NCI-H128 (cell line): ENCODE measurements around the gene COL12A1.

Experiments used
- DNase-seq: peaks from one replicate; lab custom pipeline; 2025; ENCODE audit not compliant: unreplicated experiment; lab: John Stamatoyannopoulos, UW

The COL12A1 gene

DNA sequence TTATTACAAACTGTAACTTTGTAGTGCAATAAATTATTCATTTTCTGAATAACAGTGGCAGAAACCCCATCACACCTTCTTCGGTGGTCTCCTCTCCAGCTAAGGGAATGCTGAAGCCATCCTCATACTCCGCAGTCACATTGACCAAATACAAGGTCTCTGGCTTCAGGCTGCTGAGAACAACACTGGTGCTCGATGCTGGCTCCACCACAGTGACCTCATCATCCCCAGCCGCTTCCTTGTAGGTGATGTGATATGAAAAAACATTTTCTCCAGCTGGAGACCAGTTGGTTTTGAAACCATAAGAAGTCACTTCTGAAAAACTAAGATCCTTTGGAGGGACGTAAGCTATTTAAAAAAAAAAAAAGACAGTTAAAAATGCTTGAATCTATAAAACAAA lies 25.0 kb downstream of the COL12A1 start:
- no peak for DNase-seq

DNA sequence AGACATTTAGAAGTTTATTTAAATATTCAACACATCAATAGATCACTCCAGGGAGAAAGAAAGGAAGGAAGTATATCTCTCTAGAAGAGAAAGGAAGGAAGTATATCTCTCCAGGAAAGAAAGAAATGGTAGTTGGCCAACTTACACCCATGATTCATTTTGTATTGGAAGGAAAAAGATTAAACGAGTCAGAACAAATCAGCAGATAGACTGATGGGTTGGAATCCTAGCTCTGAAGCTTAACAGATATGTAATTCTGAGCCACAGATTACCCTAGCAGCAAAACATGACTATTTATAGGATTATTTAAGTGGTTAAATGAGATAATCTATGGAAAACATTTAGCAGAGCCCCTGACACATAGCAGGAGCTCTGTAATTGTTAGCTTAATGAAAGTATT lies 27.1 kb downstream of the COL12A1 start:
- DNase-seq, result no peak

DNA sequence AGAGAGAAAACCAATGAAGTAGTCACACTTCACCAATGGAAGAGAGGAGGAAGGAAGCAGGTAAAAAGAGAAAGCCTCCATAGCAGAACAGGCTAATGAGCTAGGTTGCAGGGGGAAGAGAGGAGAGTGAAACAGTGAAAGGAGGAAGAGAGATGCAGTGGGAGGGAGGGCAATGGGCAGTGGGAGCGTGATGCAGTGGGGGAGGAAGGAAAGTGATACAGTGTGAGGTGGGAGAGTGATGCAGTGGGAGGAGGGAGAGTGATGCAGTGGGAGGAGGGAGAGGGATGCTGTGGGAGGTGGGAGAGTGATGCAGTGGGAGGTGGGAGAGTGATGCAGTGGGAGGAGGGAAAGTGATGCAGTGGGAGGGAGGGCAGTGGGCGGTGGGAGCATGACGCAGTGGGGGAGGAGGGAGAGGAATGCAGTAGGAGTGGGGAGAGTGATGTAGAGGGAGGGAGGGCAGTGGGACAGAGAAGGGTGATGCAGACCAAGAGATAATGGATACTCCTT lies 29.7 kb downstream of the COL12A1 start:
- DNase-seq, result no peak

DNA sequence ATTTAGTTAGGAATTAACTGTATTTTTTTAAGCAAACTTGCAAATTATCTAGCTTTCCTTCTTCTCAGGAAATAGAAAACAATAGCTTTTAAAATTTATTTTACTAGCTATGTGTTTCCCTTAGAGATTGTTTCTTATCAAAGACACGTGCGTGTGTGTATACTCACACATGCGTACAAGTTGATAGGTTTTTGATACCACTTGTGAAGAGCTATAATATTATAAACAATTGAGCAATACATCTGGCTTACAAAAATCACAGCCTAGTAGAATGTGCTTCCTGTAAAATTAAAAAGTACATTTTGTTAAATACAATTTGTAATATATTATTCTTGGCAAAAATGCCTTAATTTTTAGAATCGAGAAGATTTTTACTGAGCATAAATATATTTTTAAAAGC lies 33.9 kb downstream of the COL12A1 start:
- no peak for DNase-seq

DNA sequence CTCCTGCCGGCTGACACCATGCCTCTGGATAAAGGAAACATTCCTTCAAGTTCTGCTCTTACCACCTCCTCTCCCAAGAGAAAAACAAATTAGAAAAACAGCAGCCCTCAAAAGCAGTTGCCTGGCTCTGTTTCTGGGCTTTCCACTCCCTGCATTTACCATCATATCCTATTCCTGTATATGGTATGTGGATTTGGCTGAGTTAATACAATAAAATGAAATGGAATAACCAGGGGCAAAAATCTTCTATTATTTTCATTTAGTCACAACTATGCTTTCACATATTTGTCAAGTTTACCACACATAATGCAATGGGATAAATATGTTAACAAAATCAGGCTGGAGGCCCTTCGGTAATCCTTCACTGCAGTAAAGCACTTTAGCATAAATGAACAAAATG lies 34.3 kb downstream of the COL12A1 start:
- DNase-seq, result no peak

DNA sequence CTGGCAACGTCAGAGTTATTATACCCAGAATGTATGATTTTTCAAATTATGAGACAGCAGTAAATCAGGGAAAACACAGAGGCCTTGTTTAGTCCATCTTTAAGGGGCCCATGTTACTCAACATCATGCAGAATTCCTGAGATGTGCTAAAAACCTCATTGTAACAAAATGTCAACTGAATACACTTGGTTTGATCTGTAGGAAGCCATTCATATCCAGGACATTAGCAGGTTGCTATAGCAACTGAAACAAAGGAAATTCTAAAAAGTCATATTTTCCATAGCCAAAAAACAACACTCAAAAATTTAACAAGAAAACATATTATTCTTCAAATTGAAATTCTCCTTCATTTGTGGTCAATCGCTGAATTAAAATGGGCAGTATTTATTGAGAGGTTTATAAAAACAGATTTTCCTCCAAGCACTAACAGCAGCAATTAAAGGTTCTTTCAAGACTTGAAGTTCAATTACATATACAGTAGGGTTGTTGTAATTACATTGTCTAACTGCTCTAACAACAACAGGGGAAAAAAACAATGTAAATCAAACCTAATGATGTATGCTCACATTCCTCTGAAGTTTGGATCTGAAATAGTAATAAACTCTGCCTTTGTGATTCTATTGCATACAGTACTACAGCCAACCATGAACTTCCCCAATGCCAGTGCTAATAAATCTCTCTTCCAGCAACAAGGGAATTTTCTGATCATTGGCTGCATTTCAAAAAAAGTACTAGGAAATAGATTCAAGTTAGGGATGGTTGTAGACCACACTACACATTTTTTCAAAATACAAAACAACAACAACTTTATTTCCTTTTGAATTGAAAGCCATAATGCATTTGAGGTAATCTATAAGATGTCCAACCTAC lies 34.9 kb downstream of the COL12A1 start:
- DNase-seq, result no peak

DNA sequence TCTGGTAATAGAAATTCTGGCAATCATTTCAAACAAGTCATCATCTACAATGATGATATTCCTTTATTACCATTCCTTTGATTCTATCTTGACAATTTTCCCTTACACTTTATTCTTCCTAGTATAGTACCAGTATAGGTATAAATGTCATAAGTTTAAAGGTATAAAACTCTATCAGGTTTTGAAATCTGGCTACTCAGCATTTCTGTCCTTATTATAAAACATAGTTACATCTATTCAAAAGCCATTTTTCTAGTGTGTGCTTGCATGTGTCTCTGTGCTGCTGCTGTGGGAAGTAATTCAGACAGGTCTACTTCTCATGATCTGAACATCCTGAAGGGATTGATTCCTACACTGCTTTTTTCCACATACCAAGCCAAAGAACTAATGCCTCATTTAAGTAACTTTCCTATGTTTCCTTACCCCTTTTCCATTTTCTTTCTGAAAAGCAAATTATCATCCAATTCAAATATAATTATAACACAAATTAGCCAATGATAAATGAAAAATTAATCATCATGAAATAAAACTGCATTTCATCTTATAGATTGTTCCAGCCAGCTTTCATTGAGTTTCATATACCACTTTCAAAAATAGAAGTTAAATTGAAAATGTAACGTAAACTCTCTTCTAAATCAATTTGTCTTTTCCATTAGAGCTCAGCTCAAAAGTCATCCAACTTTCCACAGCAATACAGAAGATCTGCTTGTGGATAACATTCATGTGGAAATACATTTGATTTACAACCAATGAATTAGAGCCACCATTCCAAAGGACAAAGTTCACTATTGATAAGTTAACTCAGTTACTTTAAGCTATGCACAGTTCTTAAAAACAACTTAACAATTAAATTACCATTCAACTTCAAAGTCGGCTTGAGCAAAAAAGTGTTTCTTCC lies 35.9 kb downstream of the COL12A1 start:
- DNase-seq, result no peak

DNA sequence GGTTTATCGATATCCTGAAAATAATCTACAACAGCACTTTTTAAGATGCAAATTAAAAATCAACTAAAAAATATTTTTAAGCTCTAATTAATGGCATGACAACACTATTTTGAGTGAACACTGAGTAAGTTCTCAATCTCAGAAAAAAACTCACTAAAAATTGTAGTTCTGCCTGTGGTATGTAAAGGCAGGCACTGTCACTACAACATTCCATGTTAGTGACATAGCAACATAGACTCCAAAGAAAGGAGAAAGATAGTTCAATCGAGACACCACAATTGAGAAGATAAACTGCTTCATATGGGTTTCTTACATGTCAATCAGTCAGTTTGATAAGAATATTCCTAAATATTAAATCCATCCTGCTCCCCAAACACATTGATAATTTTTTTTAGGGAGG lies 38.0 kb downstream of the COL12A1 start:
- no peak for DNase-seq

DNA sequence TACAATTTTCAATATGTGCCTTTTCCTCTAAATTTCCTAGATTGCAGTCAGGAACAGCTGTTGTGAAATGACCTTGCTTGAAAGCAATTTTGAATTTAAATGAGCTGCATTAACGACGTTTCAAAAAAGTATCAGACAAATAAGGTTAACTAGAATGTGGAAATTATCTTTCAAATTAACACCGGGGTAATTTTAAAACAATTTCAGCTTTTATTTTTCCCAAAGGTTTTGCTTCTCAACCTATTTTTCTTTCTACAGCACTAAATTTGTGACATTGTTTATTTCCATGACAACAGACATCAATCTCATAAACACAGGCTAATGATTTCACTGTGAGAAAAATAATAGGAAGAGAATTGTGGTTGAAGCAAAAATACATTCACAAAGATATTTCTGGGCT lies 38.5 kb downstream of the COL12A1 start:
- no peak for DNase-seq

DNA sequence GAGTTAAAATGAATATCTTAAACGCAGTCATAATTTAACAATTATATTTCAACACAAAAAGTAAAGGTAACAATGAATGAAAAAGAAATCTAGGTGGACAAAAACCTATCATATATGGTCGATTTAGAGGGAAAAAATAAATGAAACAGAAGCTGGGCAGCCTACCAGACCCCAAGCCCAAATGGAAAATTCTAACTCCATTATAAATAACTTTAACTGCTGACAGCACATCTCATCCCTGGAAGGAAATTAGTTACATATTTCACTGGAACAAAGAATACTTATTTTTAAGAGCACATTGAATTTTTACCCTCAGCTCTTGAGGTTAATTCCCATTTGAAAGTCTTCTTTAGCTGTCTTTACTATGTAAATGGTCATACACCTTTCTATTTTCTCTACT lies 39.1 kb downstream of the COL12A1 start:
- DNase-seq, result no peak

DNA sequence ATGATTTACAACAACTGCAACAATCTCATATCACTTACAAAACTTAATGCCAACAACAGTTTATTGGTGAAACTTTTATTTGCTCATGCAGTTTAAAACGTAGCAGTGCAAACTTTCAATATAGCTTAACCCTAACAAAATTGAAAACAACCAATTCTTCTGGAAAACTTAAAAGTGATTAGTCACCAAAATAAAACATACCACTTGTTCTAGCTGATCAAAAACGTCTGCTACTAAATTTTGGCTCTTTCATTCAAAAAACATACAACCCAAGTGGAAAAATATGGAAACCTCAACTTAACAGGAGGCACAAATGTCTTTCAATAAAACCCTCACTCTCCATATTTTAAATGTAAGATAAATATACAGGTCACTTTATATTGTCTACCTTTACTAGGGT lies 39.6 kb downstream of the COL12A1 start:
- no peak for DNase-seq

DNA sequence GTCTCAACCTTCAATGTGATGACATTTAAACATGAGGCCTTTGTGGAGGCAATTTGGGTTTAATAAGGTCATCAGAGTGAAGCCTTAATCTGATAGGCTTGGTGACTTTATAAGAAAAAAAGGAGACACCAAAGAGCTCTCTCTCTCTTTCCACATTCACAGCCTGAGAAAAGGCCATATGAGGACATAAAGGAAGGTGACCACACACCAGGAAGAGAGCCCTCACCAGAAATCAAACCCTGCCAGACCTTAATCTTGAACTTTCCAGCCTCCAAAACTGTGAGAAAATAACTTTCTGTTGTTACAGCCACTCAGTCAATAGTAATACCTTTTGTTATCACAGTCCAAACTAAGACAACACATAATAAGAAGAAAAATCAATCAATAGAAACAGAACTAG lies 47.7 kb downstream of the COL12A1 start:
- no peak for DNase-seq

DNA sequence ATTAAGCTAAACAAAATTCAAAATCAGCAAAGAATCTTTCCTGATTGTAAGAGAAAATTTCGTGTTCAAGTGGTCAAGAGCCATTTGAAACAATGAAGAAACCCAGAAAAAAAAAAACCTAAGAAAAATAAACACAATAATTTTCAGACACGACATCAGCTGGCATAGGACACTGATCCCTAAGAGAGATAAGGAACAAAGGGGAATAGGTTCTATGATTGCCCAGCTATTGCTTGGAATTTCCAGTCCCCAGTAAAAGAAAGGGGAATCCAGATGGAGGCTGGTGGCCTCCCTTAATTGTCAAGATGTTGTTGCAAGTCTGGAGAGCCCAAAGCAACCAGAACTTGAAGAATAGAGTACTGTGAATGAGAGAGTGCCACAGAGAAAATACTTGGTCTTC lies 48.5 kb downstream of the COL12A1 start:
- DNase-seq, result no peak

DNA sequence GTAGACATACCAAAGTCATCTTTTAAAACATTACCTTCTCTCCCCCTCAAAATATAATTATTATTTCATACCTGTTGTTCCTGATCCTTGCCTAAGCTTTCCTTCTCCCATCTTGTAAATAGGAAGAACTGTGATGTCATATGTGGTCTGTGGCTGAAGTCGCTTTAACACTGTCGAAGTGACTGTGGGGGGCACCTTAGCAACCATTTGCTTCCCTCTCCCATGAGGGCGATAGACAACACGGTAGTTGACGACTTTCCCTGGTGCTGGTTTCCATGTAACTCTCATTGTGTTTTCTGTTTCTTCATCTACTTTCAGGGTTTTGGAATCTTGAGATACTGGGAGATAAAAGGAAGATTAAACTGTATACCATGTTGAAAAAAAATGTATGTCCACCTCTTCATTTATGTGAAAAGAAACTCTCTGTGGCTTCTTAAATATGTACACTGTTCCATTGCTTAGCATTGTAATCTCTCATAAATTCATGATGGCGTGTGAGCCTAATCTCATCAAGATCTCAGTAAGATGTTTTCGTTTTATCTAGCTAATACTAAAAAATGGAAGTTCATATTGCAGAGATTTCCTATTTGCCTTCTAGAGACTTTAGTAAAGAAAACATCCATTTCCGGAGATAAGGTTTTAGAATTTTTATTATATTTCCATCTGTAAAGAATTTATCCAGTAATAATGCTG lies 49.5 kb downstream of the COL12A1 start:
- DNase-seq, result no peak

DNA sequence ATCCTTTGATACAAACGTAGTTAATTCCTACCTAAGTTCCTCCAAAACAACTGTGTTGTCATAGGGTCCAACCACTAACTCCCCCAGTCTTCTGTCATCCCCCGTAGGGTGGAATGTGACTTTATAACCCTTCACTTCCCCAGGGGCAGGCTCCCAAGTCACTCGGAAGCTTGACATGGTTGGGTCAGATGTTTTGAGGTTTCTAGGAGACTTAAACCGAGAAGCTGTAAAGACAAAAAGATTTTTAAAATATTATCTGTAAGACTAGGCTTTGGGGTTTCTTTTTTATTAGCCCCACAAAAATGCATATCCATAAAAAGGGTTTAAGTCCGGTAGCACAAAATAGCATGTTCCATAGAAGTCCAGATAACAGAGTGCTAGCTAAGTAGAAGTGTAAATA lies 50.2 kb downstream of the COL12A1 start:
- DNase-seq, result no peak

DNA sequence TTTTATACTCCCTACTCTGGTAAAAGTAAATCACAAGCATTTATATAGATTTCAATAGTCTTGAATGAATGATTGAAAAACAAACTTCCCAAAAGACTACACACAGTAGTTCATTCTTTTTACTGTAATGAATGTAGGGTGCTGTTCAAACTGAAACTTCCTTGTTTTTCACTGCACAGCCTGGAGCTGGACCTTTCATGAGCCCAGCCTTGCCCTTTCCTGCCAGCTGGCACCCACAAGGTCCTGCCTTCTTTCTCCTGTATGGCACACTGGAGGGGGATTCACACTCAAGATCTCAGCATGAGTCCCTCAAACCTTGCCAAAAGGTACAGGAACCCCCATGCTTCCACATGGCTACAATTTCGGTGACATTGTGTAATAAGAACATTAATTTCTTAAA lies 50.9 kb downstream of the COL12A1 start:
- DNase-seq, result no peak

DNA sequence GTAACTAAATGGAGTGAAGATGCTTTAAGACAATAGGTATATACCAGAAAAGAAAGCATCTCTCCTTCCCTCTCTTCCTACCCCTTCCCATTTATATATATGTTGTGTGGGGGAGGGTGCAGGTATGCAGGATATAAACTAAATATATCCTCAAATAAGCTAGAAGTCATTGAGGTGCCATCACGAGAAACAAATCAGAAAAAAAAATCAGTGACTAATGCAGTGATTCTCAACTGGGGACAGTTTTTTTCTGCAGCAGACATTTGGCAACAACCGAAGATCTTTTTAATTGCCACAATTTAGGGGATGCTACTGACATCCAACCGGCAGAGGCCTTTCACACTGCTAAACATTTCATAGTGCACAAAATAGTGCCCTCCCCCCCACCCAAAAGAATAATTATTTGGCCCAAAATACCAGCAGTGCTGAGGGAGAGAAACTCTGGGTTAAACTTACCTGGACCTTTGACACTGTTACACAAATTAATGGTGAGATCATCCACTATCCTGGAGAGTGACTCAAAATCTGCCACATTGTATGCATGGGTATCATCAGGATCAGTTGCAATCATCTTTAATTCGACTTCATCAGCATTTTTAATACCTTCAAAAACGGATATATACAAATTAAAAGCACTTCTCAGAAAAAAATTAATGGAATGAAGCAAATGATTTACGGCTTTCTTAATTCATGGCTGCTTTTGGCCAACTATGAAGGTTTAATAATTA lies 55.0 kb downstream of the COL12A1 start:
- no peak for DNase-seq

DNA sequence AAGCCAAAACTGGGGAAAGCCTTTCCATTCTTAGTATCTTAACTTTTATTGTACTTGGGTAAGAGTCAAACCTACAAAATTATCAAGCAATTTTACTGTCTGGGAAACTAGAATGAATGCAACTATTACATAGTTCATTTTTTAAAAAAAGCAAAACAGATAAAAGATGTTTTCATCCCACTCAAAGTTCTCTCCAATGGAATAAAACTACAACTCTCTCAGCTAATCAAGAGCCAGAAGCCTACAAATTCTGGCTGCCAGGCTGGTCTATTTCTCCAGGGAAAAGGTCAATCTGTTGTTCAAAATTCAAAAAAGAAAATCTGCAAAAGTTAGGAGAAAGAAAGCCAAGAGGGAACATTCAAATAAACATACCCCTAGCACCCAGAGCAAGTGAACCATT lies 56.2 kb downstream of the COL12A1 start:
- no peak for DNase-seq

DNA sequence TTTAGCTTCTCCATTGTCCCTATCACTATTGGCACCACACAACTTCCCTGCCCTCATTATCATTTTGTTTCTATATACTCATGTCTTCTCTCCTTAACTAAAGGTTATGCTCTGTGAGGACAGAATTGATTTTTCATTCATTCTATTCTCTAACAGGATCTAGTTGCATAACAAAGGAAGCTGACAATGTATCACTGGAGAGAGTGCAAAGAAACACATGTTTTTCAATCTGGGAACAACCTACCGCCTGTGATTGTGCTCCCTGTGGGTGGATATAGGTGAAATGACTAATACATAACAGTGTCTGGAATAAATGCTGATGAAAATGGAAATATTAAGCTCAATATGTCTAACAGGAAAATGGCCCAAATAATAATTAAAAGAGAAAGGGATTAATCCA lies 56.6 kb downstream of the COL12A1 start:
- DNase-seq, result no peak

DNA sequence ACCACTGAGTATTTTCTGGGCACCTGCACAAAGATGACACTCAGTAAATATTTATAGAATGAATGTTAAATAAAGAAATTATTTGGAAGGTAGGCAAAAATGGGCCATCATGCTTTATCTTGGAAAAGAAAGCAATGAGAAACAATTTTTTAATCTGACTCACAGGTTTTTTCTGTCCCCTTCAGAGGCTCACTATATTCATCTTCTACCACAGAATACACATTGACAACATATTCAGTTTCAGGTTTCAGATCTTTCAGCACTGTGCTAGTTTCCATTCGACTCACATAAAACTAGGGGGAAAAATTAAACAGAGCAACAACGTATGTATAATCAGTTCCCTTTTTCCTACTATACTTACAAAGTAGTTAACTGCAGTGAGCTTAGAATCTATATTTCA lies 58.3 kb downstream of the COL12A1 start:
- DNase-seq, result no peak

DNA sequence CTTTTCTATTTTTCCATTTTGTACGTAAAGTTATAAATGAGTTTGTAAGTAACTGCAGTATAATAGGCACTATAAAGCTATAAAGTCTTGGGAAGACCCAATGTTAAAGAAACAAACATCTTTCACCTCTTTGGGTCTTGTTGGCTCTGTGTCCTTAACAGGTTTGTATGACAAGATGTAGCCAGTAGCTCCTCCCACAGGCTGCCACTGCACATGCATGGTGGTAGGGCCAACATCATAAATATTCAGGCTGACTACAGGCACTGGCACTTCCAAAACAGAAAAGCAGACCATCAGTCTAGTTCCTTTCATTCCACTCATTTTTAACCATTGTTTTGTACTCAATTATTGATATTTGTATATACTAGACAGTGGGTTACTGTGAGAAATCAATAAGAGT lies 59.9 kb downstream of the COL12A1 start:
- no peak for DNase-seq
